ENCODE data around the gene PRIMA1.

Gene PRIMA1

GRCh38 chr14:93674343-93674742, 113.9 kb downstream of the PRIMA1 start:
- no peak for DNase-seq (ENCODE audit: low spot score)

DNA sequence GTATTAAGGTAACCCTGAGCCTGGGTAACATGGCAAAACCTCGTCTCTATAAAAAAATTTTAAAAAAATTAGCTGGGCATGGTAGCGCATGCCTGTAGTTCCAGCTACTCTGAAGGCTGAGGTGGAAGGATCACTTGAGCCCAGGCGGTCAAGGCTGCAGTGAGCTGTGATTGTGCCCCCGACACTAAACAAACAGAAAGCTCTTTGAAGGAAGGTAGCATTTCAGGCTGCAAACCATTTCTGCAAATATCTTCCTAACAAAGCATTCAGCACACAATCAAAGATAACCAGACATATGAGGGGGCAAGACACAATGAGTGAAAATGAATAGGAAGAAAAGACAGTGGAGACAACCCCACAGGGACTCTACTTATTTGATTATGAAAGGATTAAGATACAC, 118.7 kb downstream of the PRIMA1 start:
- DNase-seq (ENCODE audit: low spot score) = no peak

Data from CD4-positive, alpha-beta T cell treated with Interleukin-2 at 100 ng/mL for 4 hours (primary cell).